CD4-positive, alpha-beta T cell treated with Interleukin-10 for 1 hour (primary cell): ENCODE data around the gene SLC37A1.
"Not testable (repeated sequence)": the region's sequence is repeated elsewhere in the genome, so short reads cannot be mapped to it uniquely, and the experiment has no call there.

ENCODE experiments used
- DNase-seq: peaks from one replicate; pipeline ENCODE4 v3.0.0-alpha.2; 2020

SLC37A1 gene

GRCh38 chr21:42513151-42513984 lies at the start of gene SLC37A1:
TSS of gene SLC37A1 (plus strand) at chr21:42513852. CDS start at chr21:42518455, 4,603 bp downstream.
- peak; percentile 46 for DNase-seq

GRCh38 chr21:42463861-42464515 lies 49.7 kb upstream of the SLC37A1 start:
- peak; percentile 83 for DNase-seq

- peak; percentile 18 for DNase-seq
Measured at GRCh38 chr21:42465008-42465802, 48.4 kb upstream of the SLC37A1 start.

- no peak for DNase-seq
Measured at GRCh38 chr21:42465803-42466127, 47.9 kb upstream of the SLC37A1 start.

GRCh38 chr21:42466700-42467099 lies 47.0 kb upstream of the SLC37A1 start:
- no peak for DNase-seq

GRCh38 chr21:42467140-42467983 lies 46.3 kb upstream of the SLC37A1 start:
- peak; percentile 27 for DNase-seq

- DNase-seq: no peak
Measured at GRCh38 chr21:42468491-42469131, 45.0 kb upstream of the SLC37A1 start.

GRCh38 chr21:42469272-42469671 lies 44.4 kb upstream of the SLC37A1 start:
- DNase-seq: no peak

GRCh38 chr21:42469726-42470125 lies 43.9 kb upstream of the SLC37A1 start:
- not testable (repeated sequence) for DNase-seq

GRCh38 chr21:42471206-42471605 lies 42.4 kb upstream of the SLC37A1 start:
- no peak for DNase-seq

GRCh38 chr21:42471716-42472330 lies 41.8 kb upstream of the SLC37A1 start:
- DNase-seq: no peak

- no peak for DNase-seq
Measured at GRCh38 chr21:42472521-42472920, 41.1 kb upstream of the SLC37A1 start.

GRCh38 chr21:42473498-42474042 lies 40.1 kb upstream of the SLC37A1 start:
- DNase-seq: no peak

- DNase-seq: no peak
Measured at GRCh38 chr21:42474043-42474831, 39.4 kb upstream of the SLC37A1 start.

GRCh38 chr21:42475036-42475435 lies 38.6 kb upstream of the SLC37A1 start:
- DNase-seq: no peak

GRCh38 chr21:42475526-42476387 lies 37.9 kb upstream of the SLC37A1 start:
- no peak for DNase-seq

GRCh38 chr21:42476388-42477331 lies 37.0 kb upstream of the SLC37A1 start:
- DNase-seq: no peak

GRCh38 chr21:42478504-42478903 lies 35.1 kb upstream of the SLC37A1 start:
- no peak for DNase-seq
